ENCODE data around the gene MAP4K4. TPM values are rescaled to one million over a fixed set of nuclear protein-coding genes. Genes with fewer than 3 reads are reported as not detected.

Gene MAP4K4
- total and polyA plus RNA-seq, 2 of the 4 experiments (the other 2 are of a cell fraction), result 89.4 to 124 TPM

- 100% methylated on average over 1 of the region's 4 CpGs; no CpG with 5 or more reads in 1 of the 2 experiments for WGBS, 2 experiments (ENCODE audit: extremely low coverage in 2 of 2, insufficient read length in 1 of 2)
- dilution Hi-C loops (cut with HindIII; ENCODE audit: low sequenced_read_pairs, unreplicated experiment) (no loop called here), in situ Hi-C loops (cut with MboI; ENCODE audit: low sequenced_read_pairs) (no loop called here), intact Hi-C loops (cut with micrococcal nuclease) (no loop called here)
- ChIA-PET POLR2A (ENCODE audit: unreplicated experiment) (no interaction called here), CTCF (no interaction called here)
- no peak for TF ChIP-seq SMC3 (IDR thresholded peaks at IDR 0.05; ENCODE audit: low read depth, low read length)
- no peak for TF ChIP-seq RFX5 (IDR thresholded peaks at IDR 0.05; ENCODE audit: low read depth, low read length)
- TF ChIP-seq RAD21 (IDR thresholded peaks at IDR 0.05; ENCODE audit: low read length), result no peak
- TF ChIP-seq ELK1 (IDR thresholded peaks at IDR 0.05; ENCODE audit: borderline replicate concordance, low read depth, low read length), result no peak
- no peak for TF ChIP-seq NFE2L2 (IDR thresholded peaks at IDR 0.05; ENCODE audit: low read depth, low read length)
- TF ChIP-seq POLR2A (IDR thresholded peaks at IDR 0.05; ENCODE audit: low read depth, low read length), result no peak
- no peak for TF ChIP-seq USF2 (IDR thresholded peaks at IDR 0.05; ENCODE audit: low read depth, low read length)
- no peak for TF ChIP-seq CTCF (conservative IDR thresholded peaks at IDR 0.05; ENCODE audit: low read depth, low read length)
- no peak for TF ChIP-seq MAFK (IDR thresholded peaks at IDR 0.05; ENCODE audit: low read depth, low read length)
- no peak for TF ChIP-seq CHD1 (IDR thresholded peaks at IDR 0.05; ENCODE audit: low read depth, low read length)
- TF ChIP-seq BHLHE40 (IDR thresholded peaks at IDR 0.05; ENCODE audit: low read depth, low read length), result no peak
- TF ChIP-seq CEBPB (IDR thresholded peaks at IDR 0.05; ENCODE audit: low read depth, low read length), result no peak
- TF ChIP-seq RCOR1 (IDR thresholded peaks at IDR 0.05; ENCODE audit: insufficient replicate concordance, low read length), result no peak
- TF ChIP-seq MAZ (IDR thresholded peaks at IDR 0.05; ENCODE audit: borderline replicate concordance, low read depth, low read length), result no peak
- TF ChIP-seq MXI1 (IDR thresholded peaks at IDR 0.05; ENCODE audit: borderline replicate concordance, low read depth, low read length), result no peak
- no peak for TF ChIP-seq FOS (IDR thresholded peaks at IDR 0.05; ENCODE audit: low read depth, low read length)
- no peaks in the 10 kb centered on the region for H3K27me3 ChIP-seq (ENCODE audit: control insufficient read depth, insufficient read depth, low read length)
- peaks cover 17% of the 10 kb centered on the region for H3K9me1 ChIP-seq (ENCODE audit: insufficient read depth, low read length)
- no peak overlapping the region for H3K18ac ChIP-seq (ENCODE audit: low read depth, low read length)
- H3K9me3 ChIP-seq (ENCODE audit: control insufficient read depth, insufficient read depth, low read length), result no peaks in the 10 kb centered on the region
- no peak overlapping the region for H2BK120ac ChIP-seq (ENCODE audit: low read depth, low read length)
- H4K91ac ChIP-seq (ENCODE audit: insufficient read depth, low read depth, low read length), result no peak overlapping the region
- H2AFZ ChIP-seq (replicated peaks; ENCODE audit: low read length, poor library complexity), result no peak overlapping the region
- H2BK15ac ChIP-seq (ENCODE audit: low read depth, low read length), result no peak overlapping the region
- no peak overlapping the region for H3K14ac ChIP-seq (replicated peaks; ENCODE audit: low read depth, low read length)
- H3K23ac ChIP-seq (ENCODE audit: low read depth, low read length), result no peak overlapping the region
- H2AK9ac ChIP-seq (replicated peaks; ENCODE audit: low read depth, low read length, poor library complexity), result no peak overlapping the region
- H3K79me1 ChIP-seq (ENCODE audit: low read depth in 1 of 2, low read length in 2 of 2), result peaks cover 57 to 66% of the 10 kb centered on the region in 2 experiments
- no peak overlapping the region for H3K56ac ChIP-seq (ENCODE audit: extremely low read depth, insufficient read depth, low read length)
- no peak overlapping the region for H2BK5ac ChIP-seq (ENCODE audit: low read depth, low read length, poor library complexity, severe bottlenecking)
- H3K27ac ChIP-seq (ENCODE audit: insufficient read depth, low read length), result no peak overlapping the region
- H4K5ac ChIP-seq (ENCODE audit: low read depth, low read length), result no peak overlapping the region
- no peak overlapping the region for H2AK5ac ChIP-seq (ENCODE audit: low read depth, low read length)
- BruUV-seq (replicated peaks), result no TSS peak
- H4K20me1 ChIP-seq (ENCODE audit: insufficient read depth, low read length), result peaks cover 20% of the 10 kb centered on the region; the same call in 1 of the 2 replicates
- H2BK20ac ChIP-seq (ENCODE audit: low read depth, low read length), result no peak overlapping the region
- H3K9ac ChIP-seq (ENCODE audit: low read depth, low read length), result no peak overlapping the region
- no peak overlapping the region for H3K4ac ChIP-seq (ENCODE audit: low read depth, low read length)
- H3K4me3 ChIP-seq (ENCODE audit: insufficient read depth, low read depth, low read length), result no peak overlapping the region
- no peak overlapping the region for H4K8ac ChIP-seq (ENCODE audit: low read depth in 2 of 2, low read length in 2 of 2)
- DNase-seq, result no peak
- no peak overlapping the region for H3K4me2 ChIP-seq (ENCODE audit: low read depth, low read length)
- ATAC-seq (ENCODE audit: low read depth), result no peak
- H3K4me1 ChIP-seq (ENCODE audit: control insufficient read depth, insufficient read depth, low read length), result peaks cover 3% of the 10 kb centered on the region; the same call in 1 of the 2 replicates
- peaks cover 37% of the 10 kb centered on the region for H3K36me3 ChIP-seq (ENCODE audit: control insufficient read depth, insufficient read depth, low read length)
Observed at GRCh38 chr2:101858910-101859309, 161.4 kb downstream of the MAP4K4 start.
